Prostate gland (tissue), 2 donors: ENCODE measurements around the gene CAMSAP1.

Source experiments
- CTCF ChIP-seq, 4 experiments: fragments of 200-600 bp in 2 of 4; fragments of 450-650 bp in 2 of 4; sonication (generic) in 2 of 4; IDR thresholded peaks; 1 replicate in 3 of 4; 2 replicates in 1 of 4; pipeline ENCODE4 v1.5.1; 2016 to 2019; ENCODE audit warnings: antibody characterized with exemption in 4 of 4, mild to moderate bottlenecking in 2 of 4, moderate library complexity in 2 of 4
- POLR2AphosphoS5 ChIP-seq: sonication (generic); formaldehyde crosslinking; IDR thresholded peaks from one replicate; pipeline ENCODE4 v1.6.1; 2017; ENCODE audit warnings: antibody characterized with exemption

DNA sequence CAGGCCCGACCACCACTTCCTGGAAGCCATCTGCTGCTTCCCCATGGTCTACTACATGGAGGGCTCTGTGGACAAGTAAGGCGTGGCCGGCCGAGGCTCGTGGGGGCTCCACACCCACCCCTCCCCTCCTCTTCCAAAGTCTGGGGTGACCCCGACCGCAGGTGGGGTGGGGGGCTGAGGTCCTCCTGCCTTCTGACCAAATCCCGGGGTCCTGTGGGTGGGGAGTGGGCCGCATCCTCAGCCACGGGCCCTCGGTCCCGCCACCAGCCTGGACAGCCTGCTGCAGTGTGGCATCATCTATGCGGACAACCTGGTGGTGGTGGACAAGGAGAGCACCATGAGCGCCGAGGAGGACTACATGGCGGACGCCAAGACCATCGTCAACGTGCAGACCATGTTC, 128.9 kb downstream of the CAMSAP1 start:
- TF ChIP-seq CTCF (IDR thresholded peaks at IDR 0.05): no peak
- no peak for TF ChIP-seq POLR2AphosphoS5
